Measurements from ENCODE around the gene TCEANC2.
"Not testable (repeated sequence)": the region's sequence is repeated elsewhere in the genome, so short reads cannot be mapped to it uniquely, and the experiment has no call there.

TCEANC2 gene

DNA sequence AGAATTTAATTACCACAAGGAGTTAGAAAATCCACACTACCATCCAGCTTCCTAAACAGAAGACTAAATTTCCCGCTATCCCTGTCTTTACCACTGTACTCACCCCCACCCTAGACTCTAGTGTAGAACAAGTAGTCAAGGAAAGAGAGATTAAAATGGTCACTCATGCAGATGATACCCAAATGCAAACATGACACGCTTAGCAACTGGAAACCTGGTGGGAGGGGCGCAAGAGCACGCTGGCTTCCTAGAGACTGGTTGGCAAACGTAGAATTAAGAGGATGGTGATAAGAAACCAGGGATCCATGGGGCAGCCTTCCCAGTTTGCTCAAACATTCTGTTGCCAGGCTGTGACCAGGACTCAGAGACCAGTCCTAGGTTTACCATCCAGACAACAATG, 25.6 kb upstream of the TCEANC2 start:
- no peak for DNase-seq (ENCODE audit: low read depth)

DNA sequence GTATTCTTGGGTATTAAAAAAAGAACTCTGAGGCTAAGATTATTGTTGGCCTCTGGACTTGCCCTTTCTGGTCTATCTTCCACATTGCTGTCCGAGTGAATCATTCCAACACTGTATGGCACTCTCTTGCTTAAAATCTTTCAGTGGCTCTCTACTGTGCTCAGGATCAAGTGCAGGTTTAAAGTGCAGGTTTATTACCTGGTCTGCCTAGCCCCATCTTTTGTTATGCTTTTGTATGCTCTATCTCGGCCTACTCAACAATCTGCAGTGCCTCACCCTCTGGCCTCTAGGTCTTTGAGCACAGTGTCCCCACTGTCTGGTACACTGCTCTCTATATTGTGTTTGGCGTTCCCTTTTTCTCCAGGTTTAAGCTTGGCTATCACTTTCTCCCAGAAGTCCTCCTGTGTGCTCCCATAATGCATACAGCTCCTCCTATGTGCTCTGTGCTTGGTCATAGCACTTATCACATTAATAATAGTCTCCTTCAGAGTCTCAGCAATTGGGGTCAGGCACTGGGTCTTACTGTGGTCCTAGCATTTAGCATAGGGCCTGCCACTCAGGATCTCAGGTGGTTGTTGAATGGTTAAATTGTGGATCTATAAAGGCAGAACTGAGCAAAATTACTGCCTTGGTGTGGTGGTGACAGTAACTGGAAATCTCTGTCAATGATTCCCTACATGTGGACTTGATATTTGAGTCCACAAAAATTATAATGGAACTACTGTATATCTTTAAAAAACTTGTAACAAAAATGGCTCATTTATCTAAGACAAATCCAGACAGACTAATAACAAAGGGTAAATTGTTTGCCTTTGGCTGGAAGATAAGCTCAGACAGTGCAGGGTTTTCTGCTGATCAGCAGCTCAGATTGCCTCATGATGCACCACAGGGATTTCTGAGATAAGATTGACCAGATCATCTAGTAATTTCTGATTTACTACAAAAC, 24.8 kb upstream of the TCEANC2 start:
- DNase-seq (ENCODE audit: low read depth): no peak

DNA sequence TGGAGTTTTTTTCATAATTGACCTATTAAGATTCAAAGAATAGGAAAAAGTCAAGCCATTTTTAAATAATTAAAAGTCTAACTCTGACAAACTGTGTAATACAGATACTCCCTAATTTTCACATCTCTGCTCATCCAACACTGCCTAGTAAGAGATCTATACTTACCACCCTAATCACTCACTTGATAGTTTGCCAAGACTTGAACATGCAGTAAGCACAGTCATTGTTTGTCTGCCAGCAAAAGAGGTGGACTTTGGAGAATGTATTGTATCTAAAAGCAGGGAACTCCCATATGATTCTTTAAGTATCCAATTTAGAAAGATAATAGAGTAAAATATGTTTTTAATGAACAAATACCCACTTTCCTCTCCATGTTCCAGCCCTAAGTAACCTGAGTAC, 15.9 kb upstream of the TCEANC2 start:
- no peak for DNase-seq (ENCODE audit: low read depth)

DNA sequence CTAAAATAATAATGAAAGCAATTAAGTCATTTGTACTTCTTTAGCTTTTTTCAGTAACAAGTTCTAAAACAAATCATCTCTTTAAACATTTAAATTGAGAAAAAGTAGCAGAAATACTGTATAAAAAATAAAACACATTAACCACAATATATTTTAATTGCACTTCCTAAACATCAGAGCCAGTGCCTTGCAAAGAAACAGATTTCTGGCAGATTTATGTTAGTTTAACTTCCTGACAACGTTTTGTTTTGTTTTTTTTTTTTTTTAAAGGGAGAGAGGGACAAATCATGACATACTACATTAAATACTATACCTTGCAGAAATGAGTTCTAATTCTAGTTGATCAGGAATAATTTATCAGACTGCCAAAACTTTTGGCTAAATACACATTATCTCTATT, 11.6 kb upstream of the TCEANC2 start:
- no peak for DNase-seq (ENCODE audit: low read depth)

DNA sequence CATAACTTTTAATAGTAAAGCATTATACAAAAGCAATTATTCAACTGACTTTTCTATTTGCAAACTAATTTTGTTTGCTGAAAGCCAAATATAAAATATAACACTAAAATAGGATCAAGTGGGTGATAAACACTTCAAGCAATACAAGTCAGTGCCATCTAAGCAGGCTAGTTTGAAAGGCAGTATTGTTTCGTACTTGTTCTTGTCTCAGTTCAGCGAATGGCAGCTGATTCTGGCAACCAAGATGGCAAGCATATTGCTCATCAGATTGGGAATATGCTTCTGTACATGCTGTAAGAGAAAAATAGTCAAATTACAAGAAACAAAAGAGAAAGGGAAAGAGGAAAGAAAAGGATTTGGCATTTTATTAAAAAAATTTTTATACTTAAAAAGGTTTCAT, 7.9 kb upstream of the TCEANC2 start:
- DNase-seq (ENCODE audit: low read depth): no peak

DNA sequence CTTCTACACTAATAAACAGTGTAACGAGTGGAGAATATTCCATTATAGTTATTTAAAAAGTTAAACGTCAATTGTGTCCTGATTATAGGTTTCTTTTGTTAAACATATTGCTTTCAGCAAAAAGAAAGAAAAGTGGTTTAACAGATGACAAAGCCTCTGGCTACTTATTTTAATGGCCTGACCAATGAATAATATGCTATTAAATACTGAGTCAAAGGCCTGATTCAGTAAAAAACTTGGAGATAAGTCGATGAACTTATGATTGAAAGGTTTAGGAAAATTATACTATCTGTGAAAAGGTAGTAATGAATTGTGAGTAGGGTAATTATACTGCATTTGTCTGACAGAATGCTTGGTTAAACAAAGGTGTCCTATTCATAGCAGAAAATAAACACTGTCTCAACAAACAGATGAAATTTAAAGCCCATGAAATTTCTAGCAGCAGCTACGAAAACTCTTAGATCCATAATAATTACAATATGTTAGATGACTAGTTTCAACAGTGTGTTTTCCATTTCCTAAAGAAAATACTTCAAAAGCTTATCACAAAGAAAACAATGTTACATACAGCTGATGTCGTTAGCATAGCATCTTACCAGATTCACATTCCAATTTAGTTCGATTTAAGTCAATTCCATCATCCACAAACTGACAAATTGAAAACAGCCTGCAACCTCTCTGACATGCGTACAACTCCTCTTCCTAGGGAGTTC, 6.6 kb upstream of the TCEANC2 start:
- no peak for DNase-seq (ENCODE audit: low read depth)

DNA sequence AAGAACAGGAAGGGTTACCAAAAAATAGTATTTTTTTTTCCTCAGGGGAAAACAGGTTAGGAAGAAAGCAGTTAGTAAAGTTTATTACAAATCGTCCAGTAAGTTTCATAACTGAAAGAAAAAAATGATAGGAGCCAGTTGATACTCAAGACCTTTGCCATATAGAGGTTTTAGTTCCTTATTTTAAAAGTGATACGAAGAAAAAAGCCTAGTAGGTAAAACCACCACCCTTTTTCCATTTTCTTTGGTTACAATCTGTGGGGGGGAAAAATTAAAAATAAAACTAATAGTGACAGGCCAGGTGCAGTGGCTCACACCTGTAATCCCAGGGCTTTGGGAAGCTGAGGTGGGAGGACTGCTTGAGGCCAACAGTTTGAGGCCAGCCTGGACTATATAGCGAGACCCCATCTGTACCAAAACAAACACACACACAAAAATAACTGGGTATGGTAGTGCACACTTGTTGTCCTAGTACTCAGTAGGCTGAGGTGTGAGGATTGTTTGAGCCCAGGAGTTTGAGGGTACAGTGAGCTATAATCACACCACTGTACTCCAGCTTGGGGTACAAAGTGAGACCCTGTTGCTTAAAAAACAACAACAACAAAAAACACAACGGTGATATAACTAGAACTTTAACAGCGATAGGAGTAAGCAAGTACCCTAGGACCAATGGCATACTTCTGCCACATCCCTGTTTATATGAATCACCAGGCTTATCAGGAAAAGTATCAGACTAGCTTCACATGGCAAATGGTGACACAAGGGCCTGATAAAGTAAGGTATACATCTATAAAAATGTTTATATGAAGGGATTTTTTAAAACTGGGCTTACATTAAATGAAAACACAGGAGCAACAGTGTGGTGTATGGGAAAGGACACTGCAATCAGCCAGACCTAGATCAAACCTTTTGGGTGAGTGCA, 5.8 kb upstream of the TCEANC2 start:
- DNase-seq (ENCODE audit: low read depth): no peak

DNA sequence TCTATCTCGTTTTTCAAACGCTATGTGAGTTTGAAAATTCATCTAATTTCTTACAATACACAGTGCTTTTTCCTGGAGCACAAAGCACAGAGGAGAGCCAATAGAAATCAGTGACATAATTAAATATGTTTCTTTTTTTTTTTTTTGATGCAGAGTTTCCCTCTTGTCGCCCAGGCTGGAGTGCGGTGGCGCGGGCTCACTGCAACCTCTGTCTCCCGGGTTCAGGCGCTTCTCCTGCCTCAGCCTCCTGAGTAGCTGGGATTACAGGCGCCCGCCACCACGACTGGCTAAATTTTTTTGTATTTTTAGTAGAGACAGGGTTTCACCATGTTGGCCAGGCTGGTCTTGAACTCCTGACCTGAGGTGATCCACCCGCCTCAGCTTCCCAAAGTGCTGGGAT, 3.0 kb upstream of the TCEANC2 start:
- not testable (repeated sequence) for DNase-seq (ENCODE audit: low read depth)

DNA sequence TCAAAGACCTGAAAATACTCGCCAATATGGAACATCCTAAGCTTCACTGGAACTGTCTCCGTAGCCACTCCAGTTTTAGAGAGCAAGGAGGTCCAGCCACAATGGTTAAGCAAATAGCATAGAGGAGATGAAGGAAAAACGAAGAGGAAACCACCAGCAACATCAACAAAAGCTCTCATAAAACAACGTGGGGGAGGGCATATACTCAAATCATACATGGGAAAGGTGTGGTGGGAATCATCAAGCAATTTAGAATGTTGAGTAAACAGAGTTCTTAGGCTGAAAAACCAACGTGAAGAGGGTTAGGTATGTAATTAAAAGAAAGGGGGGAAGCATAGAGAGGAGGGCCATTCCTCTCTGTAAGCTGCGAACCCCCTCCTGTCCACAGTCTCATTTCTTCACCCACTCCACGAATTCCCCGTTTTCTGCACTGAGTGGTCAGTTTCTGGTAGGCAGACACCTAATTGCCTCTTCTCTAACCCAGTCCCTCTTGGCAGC, 1.4 kb upstream of the TCEANC2 start:
- no peak for DNase-seq (ENCODE audit: low read depth)

DNA sequence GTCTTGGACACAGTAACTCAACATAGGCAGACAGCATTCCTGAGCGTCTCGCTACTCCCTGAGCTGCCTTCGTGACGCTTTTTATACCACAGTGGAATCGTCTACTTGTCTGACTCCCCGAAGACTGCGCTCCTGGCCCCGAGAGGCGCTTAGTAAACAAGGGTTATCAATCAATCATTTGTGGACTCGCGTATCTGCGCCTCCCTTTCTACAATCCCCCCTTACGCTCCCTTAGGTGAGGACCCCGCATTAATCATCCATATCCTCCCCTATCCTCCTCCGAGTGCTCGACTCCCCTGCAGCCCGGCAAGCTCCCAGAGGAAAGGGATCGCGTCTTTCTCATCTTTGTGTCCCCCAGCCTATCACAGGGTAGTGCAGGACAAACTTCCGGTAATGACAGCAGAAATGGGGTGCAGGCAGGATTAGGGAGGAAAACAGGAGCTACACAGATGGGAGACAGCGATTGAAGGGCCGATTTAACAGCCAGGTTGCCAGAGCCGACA, 926 bp upstream of the TCEANC2 start:
- DNase-seq (ENCODE audit: low read depth): no peak

DNA sequence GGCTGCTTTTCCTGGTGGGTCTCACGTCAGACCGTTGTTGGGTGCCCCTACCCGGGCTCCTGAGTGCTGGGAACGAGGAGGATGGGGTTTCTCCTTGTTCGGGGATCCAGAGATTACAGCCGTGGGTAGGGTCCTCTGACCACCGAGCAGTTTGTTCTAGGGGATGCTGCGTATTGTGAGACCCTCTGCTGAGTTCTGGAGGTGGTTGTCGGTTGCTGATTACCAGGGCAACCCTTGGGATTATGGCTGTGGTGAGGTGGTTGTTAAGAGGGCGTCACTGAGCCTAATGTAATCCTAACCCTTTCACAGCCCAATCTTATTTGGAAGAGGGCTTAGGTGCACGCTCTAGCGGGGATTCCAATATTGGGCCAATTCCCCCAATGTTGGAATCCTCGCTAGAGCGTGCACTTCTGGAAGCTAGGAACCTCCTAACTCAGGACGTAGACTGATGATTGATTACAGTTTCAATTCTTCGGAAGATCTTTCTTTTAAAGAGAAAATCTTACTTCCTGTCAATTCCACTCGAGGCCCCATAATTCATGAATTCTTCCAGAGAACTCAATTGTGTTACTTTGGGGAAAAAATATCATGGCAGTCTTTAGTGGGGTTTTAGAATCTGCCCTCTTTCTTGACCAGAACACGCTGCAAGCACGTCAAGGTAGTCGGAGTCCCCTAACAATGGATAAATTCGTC, 483 bp downstream of the TCEANC2 start:
- DNase-seq (ENCODE audit: low read depth): no peak

DNA sequence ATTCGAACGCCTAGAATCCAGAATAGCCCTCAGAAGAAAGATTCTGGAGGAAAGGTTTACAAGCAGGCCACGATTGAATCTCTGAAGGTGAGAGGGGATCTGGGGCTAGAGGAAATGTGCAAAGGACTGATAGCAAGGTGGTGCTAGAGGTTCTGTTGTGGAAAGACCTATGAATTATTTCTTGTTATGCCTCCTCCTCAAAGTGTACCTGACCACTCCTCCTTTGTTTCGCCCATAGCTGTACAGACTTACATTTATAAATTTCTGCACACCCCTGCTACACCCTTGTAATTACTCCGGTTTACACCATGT, 986 bp downstream of the TCEANC2 start:
- DNase-seq (ENCODE audit: low read depth): no peak

DNA sequence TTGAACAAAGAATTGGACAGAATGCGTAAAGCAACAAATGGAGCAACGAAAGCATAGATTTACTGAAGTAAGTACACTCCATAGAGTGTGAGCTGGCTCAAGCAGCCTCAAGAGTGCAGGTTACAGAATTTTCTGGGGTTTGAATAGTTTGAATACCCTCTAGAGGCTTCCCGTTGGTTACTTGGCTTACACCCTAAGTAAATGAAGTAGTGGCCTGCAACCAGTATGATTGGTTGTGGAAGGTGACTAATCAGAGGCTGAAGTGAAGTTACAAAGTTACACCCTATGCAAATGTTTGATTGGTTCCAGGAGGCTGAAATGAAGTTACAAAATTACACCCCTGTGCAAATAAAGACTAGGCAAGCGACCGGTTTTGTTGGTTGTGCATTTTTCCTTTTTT, 10.9 kb downstream of the TCEANC2 start:
- DNase-seq (ENCODE audit: low read depth): no peak

DNA sequence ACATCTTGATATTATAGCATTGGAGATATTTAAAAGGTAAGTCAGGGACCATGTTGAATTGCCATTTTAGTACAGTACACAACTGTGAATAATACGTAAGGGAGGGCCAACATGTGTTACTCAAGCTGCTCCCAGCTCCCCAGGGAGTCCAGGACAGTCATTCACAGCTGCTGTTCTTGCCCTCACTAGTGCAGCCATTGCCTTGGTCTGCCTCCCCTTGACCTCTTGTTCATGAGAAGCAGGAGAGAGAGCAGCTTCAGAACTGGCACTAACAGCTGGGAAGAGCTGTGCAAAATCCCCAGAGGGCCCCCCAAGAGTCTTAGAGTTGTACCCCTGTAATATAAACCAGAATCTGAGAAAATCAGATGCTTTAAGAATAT, 16.4 kb downstream of the TCEANC2 start:
- no peak for DNase-seq (ENCODE audit: low read depth)

DNA sequence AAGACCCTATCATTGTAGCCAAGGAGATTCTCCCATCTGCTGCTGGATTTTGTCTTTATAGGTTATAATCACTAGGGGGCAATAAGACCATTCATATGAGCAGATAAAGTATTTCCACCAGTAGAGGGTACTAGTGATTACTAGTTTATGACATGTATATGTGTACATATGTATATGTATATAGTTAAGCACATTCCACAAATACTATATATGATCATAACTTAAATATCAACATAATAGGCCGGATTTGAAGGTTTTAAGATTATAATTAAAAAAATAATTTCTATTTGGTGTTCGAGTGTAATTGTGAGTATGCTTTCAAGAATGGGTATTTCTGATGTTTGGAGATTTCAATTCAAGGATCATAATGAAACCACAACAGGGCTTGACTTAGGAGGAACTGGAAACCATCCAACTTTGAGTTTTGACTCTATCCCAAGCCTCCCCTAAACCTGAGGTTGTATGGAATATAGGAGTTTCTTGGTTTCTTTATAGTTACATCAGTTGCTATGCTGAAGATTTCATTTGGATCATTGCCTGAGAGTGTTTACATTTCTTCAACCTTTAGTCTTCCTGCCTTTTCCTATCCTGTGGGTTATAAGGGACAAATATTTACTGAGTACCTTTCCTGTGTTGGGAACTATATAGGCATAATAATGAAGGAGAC, 16.9 kb downstream of the TCEANC2 start:
- no peak for DNase-seq (ENCODE audit: low read depth)

DNA sequence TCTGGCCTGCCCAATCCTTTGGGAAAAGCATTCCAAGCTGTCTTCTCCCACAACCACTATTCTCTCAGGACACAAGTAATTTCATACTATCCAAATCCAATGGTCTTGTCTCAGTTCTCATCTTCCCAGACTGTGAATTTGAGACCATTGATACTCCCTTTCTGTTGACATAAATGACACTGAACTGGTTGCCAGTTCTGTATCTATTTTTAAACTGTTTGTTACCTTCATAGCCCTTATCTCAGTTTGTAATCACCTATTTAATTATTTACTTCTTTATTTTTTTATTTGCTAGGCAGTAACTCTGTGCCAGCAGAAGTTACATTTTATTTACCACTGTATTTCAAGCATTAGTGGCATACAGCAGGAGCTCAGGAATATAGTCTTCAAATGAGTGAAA, 24.0 kb downstream of the TCEANC2 start:
- DNase-seq (ENCODE audit: low read depth): no peak

DNA sequence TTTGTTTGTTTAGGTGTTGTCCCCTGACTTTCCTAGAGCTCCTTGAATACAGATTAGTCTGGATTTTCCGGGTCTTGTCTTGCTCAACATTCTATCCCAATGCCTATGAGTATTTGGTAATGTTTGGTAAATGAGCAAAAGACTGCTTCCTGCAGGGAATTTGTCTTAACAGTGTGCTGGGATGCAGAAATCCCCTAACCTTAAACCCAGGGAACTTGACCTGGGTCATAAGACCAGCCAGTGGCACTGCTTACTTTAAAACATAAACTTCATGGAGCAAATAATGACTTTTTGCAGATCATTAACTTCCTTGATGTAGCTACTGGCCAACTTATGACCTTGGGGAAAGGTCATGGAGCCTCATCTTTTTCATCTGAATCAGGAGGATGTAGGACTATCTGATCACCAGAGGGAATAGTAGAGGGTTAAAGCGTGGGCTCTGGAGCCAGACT, 27.2 kb downstream of the TCEANC2 start:
- DNase-seq (ENCODE audit: low read depth): no peak

DNA sequence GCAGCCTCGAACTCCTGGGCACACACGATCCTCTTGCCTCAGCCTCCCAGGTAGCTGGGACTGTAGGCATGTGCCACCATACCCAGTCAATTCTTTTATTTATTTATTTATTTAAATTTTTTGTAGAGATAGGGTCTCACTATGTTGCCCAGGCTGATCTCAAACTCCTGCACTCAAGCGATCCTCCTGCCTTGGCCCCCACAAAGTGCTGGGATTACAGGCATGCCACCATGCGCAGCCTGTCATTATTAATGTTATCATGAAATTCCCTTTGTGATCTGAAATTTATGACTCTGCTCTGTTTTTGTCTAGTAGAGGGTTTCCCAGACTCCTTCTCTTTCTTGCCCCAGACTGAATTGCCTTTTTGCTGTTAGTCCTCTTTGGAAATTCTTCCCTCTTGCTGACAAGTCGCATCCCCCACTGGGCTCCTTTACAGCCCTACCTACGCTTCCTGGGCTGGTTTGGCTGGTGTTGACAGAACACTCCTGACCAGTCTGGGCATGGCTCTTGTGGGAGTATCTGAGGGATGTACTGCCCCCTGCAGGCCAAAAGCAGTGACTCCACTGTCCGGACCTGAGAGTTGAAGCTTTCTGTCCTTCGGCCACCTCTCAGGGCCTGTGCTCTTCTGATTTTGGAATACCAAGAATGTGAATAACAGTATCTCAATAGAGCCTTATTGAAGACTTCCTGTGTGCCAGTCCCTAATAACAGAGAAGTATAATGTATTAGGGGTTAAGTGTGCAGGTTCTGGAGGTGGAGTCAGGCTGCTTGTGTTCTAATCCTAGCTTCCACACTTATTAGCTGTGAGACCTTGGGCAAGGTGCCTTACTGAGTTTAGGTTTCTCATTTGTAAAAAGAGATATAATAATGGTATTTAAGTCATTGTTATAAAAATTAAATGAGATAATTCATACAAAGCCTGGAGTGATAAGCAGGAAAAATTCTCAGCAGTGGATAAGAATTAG, 28.2 kb downstream of the TCEANC2 start:
- no peak for DNase-seq (ENCODE audit: low read depth)

DNA sequence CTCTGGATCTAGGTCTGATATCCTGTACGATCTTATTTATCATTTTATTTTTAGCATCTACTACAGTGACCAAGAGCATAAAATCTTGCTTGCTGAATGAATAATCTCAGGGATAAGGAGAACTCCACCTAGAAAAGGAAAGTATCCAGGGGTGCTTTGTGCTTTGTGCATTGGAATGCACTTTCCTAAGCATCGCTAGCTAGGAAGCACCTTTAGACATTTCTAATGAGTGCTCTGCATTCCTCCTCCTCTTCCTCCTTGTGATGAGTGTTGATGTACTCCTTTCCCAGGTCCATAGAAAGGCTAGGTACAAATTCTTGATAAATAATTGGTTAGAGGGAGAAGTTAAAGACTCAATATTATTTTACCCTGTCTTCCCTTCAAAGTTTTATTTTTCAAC, 31.4 kb downstream of the TCEANC2 start:
- DNase-seq (ENCODE audit: low read depth): no peak

DNA sequence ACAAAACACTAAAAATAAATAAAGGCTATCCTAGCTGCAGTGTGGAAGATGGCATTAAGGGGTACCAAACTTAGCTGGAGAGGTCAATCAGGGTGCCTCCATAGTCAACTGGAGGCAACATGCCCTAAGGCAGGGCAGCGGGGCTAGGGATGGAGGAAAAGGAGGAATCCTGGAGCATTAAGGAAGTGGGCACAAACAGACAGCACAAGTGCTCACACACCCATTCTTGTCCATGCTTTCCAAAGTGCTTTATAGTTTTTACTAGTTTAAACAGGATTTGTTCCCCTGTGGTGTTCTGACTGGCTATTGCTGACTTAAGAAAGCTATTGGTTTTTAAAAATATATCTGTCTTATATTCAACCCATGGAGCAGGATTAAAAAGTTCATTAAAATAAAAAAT, 33.3 kb downstream of the TCEANC2 start:
- no peak for DNase-seq (ENCODE audit: low read depth)
